Glutamatergic neuron (in vitro differentiated cells): ENCODE measurements around the gene GRHL1. TPM values are rescaled to one million over a fixed set of nuclear protein-coding genes. Genes with fewer than 3 reads are reported as not detected.

Experiments
- DNase-seq: peaks from one replicate; pipeline ENCODE4 v3.0.0; 2022
- H3K27ac Mint-ChIP-seq: one replicate; pipeline ENCODE4 v1.8.0; 2020; ENCODE audit warnings: mild to moderate bottlenecking, mixed read lengths, inconsistent platforms; ENCODE audit not compliant: unreplicated experiment
- H3K27me3 Mint-ChIP-seq: one replicate; pipeline ENCODE4 v1.8.0; 2020; ENCODE audit warnings: mild to moderate bottlenecking, moderate library complexity, mixed read lengths, inconsistent platforms; ENCODE audit not compliant: unreplicated experiment
- H3K36me3 Mint-ChIP-seq: one replicate; pipeline ENCODE4 v1.8.0; 2020; ENCODE audit warnings: mild to moderate bottlenecking, mixed read lengths, inconsistent platforms; ENCODE audit not compliant: unreplicated experiment
- H3K4me1 Mint-ChIP-seq: one replicate; pipeline ENCODE4 v1.8.0; 2020; ENCODE audit warnings: mild to moderate bottlenecking, low read depth, mixed read lengths, inconsistent platforms; ENCODE audit not compliant: unreplicated experiment
- H3K4me3 Mint-ChIP-seq: one replicate; pipeline ENCODE4 v1.8.0; 2020; ENCODE audit warnings: mild to moderate bottlenecking, mixed read lengths, inconsistent platforms; ENCODE audit not compliant: unreplicated experiment
- H3K9me3 Mint-ChIP-seq: one replicate; pipeline ENCODE4 v1.8.0; 2020; ENCODE audit warnings: mild to moderate bottlenecking, moderate library complexity, mixed read lengths, inconsistent platforms; ENCODE audit not compliant: unreplicated experiment
- total RNA-seq: library from RNA; stranded (reverse); fragmentation: NEBNext Ultra II Directional; extraction: Animal tissue kit (Norgen Biotek cat#: 25700); gene quantifications from one replicate; pipeline ENCODE4 v1.2.1, GENCODE V29; 2021; ENCODE audit not compliant: unreplicated experiment
- TF ChIP-seq, protein P1 (sequence below): fragments of 200-600 bp; sonication (generic); IDR thresholded peaks from one replicate; pipeline ENCODE4 v1.5.0; 2021; ENCODE audit not compliant: partially characterized antibody, unreplicated experiment

Gene GRHL1
- total RNA-seq, 1 donor from 2014 or later: 4.3 TPM

GRCh38 chr2:9941996-9942390 is 9.5 kb upstream of the GRHL1 start:
- Mint-ChIP-seq H3K4me3 (no peak overlapping the region), H3K9me3 (no peaks in the 10 kb centered on the region), H3K27me3 (peaks cover 7% of the 10 kb centered on the region), H3K27ac (no peak overlapping the region), H3K4me1 (peaks cover 1% of the 10 kb centered on the region), H3K36me3 (no peaks in the 10 kb centered on the region)
- TF ChIP-seq, protein P1, sequence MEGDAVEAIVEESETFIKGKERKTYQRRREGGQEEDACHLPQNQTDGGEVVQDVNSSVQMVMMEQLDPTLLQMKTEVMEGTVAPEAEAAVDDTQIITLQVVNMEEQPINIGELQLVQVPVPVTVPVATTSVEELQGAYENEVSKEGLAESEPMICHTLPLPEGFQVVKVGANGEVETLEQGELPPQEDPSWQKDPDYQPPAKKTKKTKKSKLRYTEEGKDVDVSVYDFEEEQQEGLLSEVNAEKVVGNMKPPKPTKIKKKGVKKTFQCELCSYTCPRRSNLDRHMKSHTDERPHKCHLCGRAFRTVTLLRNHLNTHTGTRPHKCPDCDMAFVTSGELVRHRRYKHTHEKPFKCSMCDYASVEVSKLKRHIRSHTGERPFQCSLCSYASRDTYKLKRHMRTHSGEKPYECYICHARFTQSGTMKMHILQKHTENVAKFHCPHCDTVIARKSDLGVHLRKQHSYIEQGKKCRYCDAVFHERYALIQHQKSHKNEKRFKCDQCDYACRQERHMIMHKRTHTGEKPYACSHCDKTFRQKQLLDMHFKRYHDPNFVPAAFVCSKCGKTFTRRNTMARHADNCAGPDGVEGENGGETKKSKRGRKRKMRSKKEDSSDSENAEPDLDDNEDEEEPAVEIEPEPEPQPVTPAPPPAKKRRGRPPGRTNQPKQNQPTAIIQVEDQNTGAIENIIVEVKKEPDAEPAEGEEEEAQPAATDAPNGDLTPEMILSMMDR: no peak
- no peak for DNase-seq

DNA sequence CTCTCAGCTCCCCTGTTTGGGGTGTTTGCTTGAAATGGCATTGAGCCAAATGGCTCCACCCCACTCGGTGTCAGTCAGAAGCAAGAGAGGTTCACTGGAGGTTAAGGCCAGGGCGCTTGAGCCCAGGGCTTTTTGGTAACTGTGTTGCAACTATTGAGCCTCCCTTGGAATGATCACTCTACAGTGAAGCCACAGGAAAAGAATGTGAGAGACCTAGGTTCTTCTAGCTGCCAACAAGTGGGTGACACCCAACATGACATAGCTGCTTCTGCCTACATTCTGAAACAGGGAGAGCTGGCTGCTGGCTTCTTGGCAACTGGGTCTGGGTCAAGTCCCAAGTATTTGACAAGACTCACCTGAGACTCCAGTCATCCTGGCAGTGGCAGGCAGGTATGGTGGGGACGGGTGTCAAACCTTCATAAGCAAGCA is 7.1 kb upstream of the GRHL1 start:
- Mint-ChIP-seq H3K9me3 (no peaks in the 10 kb centered on the region), H3K36me3 (peaks cover 4% of the 10 kb centered on the region), H3K27me3 (peaks cover 7% of the 10 kb centered on the region), H3K4me1 (peaks cover 1% of the 10 kb centered on the region), H3K4me3 (no peak overlapping the region), H3K27ac (no peak overlapping the region)
- TF ChIP-seq, protein P1: no peak
- no peak for DNase-seq

DNA sequence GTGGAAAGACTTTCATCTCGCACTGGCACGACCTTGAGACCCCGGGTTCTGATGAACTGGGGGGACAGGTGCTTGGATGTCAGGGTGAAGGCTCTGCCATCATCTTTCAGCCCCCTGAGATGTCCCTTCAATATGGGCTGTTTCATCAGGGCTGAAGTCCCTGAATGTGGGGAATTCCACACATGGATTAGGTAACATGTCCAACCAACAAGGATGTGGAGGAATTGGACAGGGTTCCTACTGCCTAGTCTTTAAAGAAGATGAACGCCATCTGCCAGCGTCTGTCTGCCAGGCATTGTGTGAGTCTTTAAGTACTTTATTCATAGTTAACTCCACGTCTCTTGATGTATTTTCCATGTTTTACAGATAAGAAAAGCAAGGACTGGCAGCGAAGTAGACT is 5.9 kb upstream of the GRHL1 start:
- H3K27me3 Mint-ChIP-seq: peaks cover 15% of the 10 kb centered on the region
- H3K36me3 Mint-ChIP-seq: peaks cover 4% of the 10 kb centered on the region
- H3K4me3 Mint-ChIP-seq: no peak overlapping the region
- DNase-seq: no peak
- H3K9me3 Mint-ChIP-seq: peaks cover 8% of the 10 kb centered on the region
- TF ChIP-seq, protein P1: no peak
- H3K27ac Mint-ChIP-seq: no peak overlapping the region
- peaks cover 8% of the 10 kb centered on the region for H3K4me1 Mint-ChIP-seq

GRCh38 chr2:9946076-9946475 is 5.4 kb upstream of the GRHL1 start:
- Mint-ChIP-seq H3K36me3 (peaks cover 4% of the 10 kb centered on the region), H3K9me3 (peaks cover 8% of the 10 kb centered on the region), H3K27me3 (peaks cover 16% of the 10 kb centered on the region), H3K27ac (no peak overlapping the region), H3K4me1 (peaks cover 7% of the 10 kb centered on the region), H3K4me3 (no peak overlapping the region)
- TF ChIP-seq, protein P1: no peak
- no peak for DNase-seq

GRCh38 chr2:9946818-9947217 is 4.7 kb upstream of the GRHL1 start:
- Mint-ChIP-seq H3K4me3 (no peak overlapping the region), H3K36me3 (peaks cover 4% of the 10 kb centered on the region), H3K27ac (no peak overlapping the region), H3K27me3 (peaks cover 16% of the 10 kb centered on the region), H3K9me3 (peaks cover 8% of the 10 kb centered on the region), H3K4me1 (peaks cover 7% of the 10 kb centered on the region)
- TF ChIP-seq, protein P1: no peak
- no peak for DNase-seq
